ELF-1 (cell line): ENCODE results near the gene CPXM1.
A peak's percentile ranks its signal among the peaks of the same experiment; 100 is the strongest.

Experiments used
- DNase-seq: peaks from one replicate; pipeline ENCODE4 v3.0.0-alpha.2; 2016; ENCODE audit warnings: low read depth, low spot score

Gene CPXM1

DNA sequence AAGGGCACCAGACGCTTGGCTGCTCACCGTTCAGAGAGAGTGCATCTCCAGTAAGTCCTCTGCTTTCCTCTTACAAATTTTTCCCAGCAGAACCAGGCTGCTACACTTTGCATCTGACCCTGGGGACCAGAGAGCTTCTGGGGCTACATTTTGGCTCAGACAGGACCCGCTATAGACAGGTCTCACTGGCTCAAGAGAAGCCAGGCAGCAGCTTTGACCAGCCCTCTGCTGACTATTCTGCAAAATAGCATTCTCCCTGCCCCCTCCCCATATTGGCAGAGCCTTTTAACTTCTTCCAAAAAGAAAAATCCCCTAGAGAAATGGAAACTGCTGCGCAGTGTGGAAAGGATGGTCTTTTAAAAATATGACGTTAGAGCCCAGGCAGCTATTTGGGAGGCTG, 37.2 kb downstream of the CPXM1 start:
- no peak for DNase-seq

DNA sequence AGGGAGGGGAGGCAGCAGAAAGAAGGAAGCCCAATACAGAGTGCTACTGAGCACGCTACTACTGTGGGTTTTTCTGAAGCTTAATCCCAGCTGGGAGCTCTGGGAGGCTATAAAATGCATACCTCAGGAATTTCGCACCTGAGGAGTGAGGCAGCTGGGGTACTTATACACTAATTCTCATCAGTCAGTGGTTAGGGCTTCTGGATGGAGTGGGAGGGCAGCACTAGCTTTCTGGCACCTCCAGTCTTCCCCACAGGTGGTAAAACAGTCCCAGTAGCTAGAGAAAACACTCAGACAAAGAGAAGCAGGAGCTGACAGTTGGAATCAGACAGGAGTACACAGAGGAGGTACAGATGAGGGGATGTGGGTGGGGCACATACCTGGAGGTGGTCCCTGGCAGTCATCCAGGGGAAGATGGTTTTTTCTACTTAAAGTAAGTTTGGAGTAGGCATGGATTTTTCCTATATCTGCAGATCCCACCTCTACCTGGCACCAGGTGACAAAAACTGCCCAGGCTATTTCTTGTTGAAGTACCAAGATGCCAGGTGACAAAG, 37.8 kb downstream of the CPXM1 start:
- no peak for DNase-seq

DNA sequence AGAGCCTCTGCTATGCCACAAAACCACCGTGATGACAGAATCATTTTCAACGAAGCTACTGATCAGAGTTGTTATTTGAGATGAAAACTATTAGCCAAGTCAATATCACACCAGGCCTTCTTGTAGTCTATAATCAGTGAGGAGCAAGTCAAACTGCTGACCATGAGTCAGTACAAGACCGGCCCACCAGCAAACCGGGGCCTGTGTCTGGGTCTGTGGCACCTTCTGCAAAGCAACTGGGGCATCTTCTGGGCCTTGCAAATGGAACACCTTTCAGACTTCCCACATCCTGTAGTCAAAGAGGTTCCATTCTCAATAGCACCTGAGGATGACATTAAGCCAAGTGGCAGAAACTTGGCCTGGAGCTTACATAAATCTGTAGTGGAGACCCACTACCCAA, 38.5 kb downstream of the CPXM1 start:
- no peak for DNase-seq

DNA sequence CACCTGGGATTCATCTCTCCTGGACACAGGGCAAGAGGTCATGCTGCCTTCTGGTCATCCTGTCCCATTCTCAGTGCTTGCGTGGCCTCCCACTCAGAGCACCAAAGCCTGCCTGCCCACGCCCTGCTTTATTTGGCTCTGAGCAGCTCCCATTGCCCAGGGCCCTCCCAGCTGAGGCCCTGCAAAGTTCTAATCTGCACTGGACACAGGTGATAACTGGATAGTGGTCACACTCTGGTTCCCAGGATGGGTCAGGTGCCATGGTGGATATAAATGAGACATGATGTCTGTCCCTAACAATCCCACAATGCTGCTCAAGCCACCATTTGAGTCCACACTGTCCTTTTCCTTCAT, 39.5 kb downstream of the CPXM1 start:
- no peak for DNase-seq

DNA sequence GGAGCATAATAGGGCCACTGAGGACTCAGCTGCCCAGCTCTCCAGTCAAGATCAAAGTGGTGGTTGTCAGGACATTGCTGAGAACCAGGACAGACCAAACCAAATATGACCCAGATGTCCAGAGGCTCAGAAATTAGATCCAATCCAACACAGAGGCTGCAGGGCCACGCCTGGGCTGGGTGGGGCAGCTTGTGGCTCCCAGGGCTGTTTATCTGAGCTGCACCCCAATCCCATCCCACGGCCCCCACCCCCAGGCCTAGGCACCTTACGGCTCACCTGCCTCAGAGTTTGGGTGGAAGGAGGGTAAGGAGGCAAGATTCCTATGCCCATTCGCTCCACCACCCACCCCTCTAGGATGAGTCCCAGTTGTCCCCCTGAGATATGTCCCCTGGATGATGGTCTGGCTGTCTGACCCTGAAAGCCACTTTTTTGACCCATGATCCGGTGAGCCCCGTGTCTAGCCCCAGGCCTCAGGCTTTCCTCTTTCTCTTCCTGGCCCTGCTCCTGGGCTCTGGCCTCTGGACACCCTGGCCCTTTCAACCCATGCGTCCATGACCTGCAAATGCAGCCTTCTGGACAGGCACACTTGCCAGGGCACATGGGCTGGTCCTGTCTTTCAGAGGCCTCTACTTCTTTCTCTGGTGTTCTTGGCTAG, 40.0 kb downstream of the CPXM1 start:
- DNase-seq: no peak

DNA sequence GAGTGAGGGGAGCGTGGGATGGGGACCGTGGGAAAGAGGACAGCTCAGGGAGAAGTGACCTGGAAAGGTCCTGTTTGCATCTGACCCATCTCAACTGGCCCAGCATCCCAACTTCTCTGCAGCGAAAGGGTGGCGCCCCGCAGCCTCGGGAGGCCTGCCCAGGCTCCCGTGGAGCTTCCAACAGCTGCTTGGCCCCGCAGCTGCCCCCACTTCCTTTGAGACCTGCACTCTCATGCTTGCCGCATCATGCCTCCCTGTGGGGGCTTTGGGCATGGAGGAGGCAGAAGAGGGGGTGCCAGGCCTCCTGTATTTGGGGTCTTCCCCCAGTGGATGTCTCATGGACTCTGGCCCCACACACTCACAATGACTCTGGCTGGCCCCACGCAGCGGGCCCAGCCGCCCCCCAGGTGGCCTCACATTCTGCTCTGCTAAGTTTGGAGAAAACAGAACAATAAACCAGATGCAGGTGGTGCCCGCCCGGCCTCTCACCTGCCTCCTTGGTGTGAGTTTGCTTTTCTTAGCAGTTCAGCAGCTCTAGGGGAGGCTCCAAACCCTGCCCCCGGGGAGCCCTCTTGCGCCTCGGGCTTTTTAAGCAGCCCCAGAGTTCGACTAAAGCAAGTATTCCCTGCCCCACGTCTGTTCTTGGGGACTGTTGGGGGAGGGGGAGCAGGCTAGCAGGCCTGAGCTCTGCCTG, 40.7 kb downstream of the CPXM1 start:
- DNase-seq: no peak

DNA sequence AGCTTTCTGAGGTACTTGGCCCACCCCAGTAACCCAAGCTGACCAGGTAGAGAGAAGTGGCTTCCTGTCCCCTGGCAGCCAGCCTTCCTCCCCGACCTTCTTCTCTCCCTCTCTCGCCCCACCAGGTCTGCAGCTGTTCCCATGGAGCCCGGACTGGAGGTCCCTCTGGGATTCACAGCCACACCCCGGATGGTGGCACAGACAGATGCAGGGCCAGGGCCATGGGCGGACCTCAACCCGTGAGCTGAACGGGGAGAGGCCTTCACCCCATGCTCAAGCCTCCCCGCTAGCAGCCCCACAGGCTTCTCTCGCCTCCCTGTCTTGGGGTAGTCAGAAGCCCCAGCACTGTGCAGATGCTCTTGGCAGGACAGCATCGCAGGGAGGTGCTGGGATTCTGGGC, 41.3 kb downstream of the CPXM1 start:
- no peak for DNase-seq

DNA sequence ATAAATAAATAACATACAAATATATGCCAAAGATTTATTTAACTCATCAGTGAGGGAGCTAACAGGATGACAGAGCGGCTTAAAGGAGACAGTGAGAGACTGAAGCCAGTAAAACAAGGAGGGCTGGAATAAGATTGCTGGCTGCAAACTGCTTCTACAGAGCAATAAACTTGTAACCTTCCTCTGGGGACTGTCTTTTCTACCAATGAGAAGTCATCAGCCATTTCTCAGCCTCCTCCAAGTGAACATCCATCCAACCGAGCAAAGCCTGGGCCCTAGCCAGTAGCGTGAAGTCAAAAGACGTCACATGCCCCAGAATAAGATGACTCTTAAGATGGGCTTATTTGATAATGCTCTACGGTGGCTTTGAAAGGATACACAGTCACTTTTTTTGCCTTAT, 42.5 kb downstream of the CPXM1 start:
- no peak for DNase-seq

DNA sequence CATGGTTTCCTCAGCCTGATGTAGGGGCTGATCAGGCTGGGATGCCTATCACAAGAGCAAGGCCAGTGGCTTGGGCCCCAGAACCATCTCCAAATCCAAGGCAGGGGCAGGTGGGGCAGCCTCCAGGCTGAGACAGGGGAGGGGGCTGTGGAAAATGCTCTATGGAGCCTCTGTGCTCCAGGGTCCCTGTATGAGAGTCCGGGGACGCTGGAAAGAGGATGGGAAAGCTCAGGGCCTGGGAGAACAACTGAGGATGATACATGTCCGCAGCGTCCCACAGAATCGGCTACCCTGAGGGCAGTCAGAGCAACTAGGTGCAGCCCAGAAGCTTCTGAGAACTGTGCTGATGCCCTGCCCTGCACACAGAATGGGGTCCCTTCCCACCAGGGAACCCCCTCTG, 43.4 kb downstream of the CPXM1 start:
- DNase-seq: no peak

DNA sequence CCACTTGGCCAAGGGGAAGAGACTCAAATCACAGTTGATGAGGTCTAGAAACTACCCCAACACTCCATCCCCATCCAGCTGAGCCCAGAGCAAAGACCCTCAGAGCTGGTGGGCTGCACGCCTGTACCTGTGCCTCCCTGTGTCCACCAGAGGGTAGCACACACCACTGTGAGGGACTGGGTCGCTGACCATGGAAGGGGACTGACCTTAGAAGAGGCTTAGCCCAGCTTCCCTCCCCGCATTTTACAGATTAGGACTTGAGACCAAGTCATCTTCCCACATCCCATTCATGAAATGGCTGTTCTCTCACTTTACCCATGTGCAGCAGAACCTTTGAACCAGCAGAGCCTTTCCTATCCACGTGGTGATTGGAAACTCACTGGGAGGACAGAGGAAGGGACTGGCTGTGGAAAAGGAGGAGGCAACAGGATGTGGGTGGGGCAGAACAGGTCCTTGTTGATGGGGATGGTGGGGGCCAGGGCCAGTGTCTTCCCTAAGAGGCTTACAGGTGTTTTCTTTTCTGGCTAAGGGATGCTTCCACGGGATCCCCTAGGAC, 44.3 kb downstream of the CPXM1 start:
- DNase-seq: peak; percentile 71

DNA sequence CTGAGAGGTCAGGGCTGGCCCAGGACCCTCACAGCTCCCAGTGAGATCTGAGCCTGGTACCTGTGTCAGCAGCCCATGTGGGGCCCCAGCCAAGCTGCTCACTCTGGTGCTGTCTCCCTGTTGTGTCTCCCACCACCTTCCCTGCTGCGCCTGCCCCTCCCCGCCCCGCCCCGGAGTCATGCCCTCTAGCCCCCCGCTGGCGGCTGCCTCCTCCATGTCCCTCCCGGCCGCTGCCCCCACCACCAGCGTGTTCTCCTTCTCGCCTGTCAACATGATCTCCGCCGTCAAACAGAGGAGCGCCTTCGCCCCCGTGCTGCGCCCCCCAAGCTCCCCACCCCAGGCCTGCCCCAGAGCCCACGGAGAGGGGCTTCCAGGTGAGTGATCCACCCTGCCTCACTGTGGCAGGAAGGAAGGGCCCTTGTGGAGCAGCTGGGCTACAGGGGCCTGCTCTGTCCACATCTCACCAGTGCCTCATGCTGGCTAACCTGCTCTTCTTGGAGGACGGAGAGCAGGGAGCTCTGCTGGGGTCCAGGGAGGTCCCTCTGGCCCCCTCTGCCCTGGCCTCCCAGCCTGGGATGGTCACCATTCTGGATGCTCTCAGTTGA, 44.9 kb downstream of the CPXM1 start:
- no peak for DNase-seq

DNA sequence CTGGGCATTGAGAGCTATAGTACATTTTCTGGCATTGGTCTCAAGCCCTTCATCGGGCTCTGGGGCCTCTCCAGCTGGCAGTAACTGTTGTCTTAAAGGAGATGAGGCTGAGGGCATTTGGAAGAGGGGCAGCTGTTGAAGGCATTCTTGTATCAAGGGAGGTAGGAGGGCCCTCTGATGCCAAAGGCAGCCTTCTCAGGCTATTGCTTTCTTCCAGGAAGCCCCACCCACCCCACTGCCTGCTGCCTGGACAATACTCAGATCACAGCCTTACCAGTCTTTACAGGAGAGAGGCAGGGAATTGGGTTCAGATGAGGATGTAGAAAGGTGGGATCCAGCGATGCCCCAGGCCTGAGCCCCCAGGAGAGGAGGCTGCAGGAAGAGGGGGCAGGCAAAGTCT, 46.0 kb downstream of the CPXM1 start:
- DNase-seq: no peak

DNA sequence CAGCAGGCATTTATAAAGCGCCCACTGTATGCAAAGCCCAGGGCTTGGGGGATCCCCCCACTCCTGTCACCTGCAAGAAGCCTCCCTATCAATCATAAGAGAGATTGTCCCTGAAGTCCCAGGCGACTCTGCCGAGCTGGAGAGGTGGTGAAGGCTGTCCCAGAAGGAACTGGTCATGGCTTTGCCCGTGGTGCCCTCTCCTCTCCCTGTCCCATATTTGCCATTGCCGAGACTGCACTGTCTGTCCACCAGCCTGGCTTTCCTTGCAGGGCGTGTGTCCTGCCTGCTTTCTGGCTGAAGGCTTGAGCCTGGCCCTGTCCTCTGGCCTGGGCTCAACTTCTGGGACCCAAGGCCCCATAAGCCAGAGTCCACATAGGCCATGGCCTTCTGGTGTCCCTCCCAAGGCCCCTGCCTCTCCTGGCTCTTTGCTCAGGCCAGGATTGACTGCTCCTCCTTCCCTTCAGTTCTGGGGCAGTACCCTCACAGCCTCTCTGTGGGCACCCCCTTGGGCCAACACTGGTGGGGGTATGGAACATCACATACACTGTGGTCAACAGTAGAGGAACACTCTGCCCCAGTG, 46.9 kb downstream of the CPXM1 start:
- DNase-seq: no peak

DNA sequence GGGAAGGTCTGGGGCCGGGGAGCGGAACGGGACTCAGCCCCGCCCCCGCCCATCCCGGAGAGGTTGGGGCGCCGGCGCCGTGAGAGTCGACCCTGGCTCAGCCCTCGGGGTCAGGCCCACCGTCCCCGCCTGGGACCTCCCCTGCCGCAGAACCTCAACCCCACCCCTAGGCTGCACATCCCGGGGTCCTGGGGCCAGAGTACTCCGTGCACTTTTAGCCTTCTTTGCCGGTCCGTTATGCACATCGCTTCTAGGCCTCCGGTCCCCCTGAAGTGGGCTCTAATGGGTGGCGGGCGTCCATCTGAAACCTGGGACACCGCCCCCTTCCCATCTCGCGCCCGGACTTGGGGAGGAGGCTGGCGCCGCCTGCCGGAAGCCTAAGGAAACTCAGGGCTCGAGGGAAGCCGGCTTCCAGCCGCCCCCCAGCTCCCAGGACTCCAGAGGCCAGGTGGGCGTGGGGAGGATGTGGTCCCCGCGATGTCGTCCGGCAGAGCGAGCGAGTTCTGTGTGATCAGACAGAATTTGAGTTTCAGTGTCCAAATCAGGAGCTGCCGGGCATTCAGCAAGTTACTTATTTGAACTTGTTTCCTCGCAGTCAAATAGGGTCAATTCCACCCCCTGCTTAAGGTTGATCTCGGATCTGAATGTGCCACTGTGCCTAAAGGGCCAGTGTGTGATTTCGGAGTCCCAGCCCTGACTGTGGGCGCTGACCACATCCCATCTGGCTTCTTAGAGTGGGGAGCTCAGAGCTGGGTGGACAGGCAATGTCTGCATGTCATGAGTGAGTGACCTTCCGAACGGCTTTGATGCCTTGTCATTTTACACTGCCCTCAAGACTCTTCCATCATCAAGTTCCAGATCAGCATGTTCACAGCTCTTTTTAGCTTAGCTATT, 47.6 kb downstream of the CPXM1 start:
- DNase-seq: peak; percentile 82

DNA sequence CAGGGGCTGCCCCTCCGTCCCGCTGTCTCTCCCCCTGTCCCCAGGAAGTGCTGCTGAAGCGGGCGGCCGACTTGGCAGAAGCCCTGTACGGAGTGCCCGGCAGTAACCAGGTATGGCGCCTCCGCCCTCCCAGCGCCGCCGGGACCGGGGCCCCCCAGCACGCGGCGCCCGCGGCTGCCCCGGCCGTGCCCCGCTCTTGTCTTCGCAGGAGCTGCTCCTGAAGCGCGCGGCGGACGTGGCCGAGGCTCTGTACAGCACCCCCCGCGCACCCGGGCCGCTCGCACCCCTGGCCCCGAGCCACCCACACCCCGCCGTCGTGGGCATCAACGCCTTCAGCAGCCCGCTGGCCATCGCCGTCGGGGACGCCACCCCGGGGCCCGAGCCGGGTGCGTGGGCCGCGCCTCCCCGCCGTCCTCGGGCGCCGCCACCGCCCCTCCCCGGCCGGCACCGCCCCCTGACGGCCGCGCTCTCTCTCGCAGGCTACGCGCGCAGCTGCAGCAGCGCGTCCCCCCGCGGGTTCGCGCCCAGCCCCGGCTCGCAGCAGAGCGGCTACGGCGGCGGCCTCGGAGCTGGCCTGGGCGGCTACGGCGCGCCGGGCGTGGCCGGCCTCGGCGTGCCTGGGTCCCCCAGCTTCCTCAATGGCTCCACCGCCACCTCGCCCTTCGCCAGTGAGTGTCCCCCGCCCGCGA, 48.4 kb downstream of the CPXM1 start:
- DNase-seq: no peak

DNA sequence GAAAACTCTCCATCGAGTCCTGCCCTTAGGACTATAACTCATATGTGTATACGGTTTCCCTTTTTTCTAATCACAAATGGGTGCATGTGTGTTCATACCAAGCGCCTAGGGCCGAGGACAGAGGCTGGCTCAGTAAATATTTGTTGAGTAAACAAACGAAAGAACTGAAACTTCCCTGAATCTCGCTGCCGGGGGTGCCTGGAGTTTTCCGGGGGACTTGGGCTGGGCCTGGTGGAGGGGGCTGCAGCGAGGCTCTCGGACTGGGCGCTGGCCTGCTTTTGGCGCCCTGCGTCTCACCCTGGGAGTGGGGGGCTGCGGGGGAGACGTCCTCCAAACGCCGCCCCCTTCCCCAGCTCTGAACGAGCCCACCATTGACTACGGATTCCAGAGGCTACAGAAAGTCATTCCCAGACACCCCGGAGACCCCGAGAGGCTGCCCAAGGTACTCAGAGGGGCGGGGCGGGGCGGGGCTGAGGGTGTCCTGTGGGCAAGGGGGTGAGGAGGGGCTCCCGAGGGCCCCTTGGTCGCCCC, 49.0 kb downstream of the CPXM1 start:
- no peak for DNase-seq

DNA sequence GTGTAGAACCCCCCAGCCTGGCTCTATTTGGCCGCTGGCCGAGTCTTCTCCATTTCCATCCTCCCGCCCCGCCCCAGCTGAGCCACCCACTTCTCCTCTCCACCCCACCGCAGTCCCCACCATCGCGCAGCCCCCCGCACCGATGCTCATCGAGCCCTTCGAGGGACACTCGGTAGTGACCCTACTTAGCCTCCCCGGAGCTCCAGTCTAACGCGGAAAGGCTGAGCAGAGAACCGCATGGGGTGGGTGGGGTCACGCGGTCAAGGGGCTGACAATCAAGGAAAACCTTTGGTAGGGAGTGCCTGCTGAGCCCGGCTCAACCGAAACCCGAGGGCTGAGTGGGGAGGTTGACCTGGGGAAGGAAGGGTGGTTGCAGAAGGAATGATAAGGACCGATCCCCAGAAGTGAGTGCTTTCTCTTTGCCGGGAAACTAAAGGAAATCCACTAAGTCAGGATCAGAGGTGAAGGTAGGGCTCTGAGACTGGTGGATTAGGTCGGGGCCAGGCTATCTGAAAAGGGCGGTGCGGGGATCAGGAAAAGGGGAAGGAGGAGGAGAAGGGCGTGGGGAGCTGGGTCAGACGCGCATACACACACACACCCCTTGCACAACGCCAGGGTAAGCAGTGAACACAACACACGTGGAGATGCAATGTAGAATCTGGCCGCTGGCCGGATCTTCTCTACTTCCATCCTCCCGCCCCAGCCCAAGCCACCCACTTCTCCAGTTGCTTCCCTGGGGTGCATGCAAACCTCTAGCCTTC, 49.8 kb downstream of the CPXM1 start:
- peak; percentile 57 for DNase-seq

DNA sequence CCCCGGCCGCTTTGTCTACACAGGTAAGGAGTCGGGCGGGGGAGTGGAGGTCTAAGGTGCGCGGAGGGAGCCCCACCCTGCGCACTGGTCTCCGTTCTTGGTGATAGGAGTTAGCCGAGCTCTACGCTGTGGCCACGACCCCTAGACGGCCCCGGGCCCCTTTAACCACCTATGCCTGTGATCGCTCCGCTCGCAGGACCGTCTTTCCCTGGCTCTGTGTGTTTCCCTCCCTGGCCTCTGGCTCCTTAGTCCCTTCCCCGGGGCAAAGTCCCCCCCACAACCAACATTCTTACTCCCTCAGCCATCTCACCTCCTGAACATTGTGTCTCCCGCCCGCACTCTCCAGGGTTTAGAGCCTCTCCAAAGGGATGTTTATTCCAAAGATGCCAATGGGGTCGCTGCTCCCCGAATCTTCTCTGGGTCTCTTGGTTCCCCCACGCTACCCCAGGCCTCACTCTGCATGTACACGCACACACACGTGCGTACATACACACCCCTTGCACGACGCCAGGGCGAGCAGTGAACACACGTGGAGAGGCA, 50.4 kb downstream of the CPXM1 start:
- DNase-seq: no peak

DNA sequence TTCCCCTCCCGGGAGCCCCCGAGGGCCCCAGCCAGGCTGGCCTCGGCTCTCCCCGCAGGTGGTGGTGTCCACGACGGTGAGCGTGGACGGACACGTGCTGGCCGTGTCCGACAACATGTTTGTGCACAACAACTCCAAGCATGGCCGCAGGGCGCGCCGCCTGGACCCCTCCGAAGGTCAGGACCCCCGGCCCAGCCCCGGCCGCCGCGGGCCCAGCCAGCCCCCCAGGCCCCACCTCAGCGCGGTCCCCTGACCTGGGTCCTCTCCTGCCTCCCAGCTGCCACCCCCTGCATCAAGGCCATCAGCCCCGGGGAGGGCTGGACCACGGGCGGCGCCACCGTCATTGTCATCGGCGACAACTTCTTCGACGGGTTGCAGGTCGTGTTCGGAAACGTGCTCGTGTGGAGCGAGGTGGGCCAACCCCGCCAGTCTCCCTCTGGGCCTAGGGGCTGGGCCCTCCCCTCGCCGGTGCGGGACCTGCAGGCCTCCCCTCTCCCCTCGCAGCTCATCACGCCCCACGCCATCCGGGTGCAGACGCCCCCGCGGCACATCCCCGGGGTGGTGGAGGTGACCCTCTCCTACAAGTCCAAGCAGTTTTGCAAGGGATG, 51.0 kb downstream of the CPXM1 start:
- DNase-seq: no peak
